HG02970 (cell line): ENCODE data around the gene SP6.

Source experiments
- ATAC-seq: cut with Tn5 transposase; IDR thresholded peaks from one replicate; pipeline ENCODE4 v1.9.1; 2021; ENCODE audit warnings: mild to moderate bottlenecking, moderate library complexity, moderate number of reproducible peaks; ENCODE audit not compliant: unreplicated experiment, low FRiP score

The SP6 gene

DNA sequence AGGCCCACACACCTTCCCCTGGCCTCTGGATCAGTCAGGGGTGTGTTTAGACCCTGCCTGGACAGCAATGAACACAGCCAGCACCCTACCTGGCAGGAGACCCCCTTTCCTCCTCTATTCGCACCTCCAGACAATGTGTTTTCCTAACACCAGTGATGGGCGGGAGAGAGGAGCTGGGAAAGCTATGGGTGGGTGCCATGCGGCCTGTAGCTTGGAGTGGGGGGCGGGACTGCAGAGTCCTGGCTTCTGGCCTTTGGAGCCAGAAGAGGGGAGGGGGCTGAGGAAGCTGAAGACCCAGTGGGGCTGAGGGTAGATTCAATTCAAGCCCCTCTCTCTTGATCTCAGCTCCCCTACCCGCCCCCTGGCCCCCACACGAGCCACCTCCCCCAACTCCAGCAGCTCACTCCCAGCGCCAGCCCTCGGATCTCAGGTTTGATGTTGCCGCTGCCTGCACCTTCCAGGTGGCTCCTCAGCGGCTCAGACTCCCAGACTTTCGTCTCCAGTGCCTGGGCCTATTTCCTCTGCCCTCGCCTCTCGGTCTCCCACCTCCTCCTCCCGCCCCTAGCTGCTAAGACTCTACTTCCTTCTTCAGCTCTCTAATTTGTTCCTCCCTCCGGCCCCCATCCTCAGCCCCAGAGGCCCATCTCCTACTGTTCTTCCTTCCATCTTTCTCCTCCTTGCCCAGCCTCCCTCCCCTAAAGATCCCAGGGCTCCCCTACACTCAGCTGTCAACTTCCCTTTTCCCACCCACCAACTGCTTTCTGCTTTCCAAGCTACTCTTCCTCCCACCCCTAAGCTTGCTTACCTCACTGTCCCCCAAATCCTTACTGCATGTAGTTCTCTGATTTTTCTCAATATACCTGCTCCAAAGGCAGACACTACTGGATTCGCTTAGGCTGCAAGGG, 6.8 kb upstream of the SP6 start:
- no peak for ATAC-seq

DNA sequence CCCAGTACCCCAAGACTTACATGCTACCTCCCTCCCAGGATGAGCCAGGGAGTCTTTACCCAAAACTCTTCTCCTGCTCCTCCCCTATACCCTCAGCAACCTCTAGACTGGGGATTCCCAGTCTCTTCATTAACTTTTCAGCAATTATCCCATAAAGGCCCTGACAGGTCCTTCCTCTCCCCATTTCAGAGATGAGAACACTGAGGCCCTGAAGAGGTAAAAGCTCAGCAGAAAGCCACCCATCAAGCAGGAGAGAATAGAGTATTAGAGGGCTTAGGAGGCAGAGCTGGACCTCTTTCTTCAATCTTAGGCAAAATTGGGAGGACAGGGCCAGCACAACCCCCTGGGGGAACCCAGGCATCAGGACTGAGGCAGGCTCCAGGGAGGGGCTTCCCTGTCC, 5.9 kb upstream of the SP6 start:
- no peak for ATAC-seq

DNA sequence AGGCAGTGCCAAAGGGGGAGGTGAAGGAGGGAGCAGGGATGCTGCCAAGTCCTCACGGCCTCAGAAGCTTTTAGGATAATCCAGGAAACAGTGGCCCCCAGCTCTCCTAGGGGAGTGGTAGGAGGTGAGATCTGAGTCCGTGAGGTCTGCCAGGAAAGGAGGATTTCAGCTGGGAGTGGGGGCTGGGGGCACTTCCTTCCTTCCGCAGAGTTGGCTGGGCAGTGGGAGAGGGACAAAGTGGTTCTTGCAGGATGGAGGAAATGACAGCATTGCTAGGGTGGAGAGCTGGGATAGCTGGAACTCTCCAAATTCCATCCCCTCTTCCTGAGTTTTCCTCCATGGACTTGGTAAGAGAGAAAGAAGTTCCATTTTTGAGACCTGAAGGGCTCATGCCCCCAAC, 4.8 kb upstream of the SP6 start:
- no peak for ATAC-seq

DNA sequence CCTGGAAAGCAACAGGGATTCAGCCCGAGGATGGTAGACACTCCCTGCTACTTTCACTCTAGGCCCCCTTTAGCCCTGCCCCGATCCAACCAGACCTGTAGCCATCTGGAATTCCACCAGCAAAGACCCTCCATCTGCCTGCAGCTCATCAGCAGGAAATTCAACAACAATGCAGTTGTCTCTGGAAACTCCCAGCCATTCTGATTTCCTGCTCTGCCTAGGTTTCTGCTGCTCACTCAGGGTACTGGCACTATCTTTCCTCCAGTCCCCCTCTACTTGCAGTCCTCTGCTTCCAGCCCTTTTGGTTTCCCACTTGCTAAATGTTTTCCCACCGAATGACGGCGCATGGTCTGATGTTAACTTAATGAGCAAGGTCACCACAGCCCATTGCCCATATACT, 2.7 kb upstream of the SP6 start:
- ATAC-seq: no peak

DNA sequence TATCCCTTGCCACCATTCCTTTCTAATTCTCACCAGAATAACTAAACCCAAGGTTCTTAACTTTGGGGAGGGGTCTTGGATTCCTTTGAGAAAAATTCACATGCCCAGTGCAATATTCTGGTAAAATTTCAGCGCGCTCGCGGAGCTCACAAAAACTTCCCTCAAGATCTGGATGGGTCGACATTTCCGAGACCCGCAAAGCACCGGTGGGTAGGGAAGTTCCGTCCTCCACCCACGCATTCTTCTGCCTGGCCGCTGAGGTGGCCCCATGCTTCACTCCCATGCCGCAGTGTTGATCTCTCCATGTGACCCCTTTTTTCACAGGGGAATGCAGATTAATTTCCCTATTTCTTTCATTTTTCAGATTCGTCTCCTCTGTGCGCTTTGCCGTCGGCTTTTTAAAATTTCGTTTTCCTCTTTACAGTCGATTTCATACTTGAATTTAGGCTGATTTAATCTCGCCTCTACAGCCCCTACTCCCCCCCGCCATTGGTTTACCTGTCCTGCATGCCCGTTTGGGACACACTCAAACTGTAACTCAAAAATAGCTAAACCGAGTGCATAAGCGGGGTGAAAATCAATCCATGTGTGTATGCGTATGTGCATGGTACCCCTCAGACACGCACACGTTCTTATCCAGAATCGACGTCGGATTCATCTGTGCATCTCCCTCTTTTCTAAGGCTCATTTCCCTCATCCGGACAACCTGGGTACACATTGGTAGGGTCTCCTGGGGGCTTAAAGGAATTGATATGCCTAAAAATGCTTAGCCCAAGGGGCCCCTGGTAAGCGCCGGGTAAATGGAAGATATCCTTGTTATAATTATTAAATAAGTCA, 1.4 kb upstream of the SP6 start:
- ATAC-seq: no peak

DNA sequence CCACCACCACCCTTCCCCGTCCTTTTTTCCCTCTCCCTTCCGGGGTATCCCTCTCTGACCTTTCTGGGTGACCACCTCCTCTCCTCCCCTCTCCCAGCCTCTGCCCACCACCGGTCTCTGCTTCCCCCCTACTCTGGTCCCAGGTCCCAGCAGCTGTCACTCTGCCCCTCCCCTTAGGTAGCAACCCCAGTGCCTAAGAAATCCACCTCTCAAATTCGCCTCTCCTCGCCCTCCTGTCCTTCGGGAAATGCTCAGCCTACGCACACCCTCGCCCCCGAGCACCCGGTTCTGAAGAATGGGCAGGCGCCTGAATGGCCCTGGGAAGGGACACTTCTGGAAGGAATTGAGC, 775 bp upstream of the SP6 start:
- no peak for ATAC-seq

DNA sequence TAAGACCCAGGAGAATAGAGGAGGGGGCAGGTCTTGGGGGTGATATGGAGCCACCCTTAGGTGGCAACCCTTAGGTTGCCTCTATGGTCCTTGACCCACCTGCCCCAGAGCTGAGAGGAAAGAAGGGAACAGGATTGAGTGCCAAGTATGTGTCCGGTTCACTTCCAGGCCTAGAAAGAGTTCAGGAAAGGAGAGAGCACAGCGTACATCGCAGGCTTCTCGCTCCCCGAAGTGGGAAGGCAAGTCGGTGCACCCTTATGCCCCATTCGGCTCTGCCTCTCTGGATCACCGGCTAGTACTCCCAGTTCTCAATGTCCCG, 631 bp downstream of the SP6 start:
- no peak for ATAC-seq

DNA sequence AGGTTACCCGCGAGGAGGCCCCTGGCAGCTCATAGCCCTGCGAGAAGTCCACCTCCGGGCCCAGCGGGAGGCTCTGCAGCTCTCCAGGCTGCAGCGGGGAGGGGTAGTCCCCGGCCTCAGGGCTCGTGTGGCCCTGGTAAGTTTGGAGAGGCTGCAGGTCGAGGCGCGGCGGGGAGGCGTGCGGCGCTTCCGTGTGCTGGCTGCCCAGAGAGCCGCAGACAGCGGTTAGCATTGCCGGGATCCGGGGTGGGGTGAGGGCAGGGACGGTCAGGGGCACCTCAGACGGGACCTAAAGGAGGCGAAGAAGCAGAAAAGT, 2.8 kb downstream of the SP6 start:
- no peak for ATAC-seq

DNA sequence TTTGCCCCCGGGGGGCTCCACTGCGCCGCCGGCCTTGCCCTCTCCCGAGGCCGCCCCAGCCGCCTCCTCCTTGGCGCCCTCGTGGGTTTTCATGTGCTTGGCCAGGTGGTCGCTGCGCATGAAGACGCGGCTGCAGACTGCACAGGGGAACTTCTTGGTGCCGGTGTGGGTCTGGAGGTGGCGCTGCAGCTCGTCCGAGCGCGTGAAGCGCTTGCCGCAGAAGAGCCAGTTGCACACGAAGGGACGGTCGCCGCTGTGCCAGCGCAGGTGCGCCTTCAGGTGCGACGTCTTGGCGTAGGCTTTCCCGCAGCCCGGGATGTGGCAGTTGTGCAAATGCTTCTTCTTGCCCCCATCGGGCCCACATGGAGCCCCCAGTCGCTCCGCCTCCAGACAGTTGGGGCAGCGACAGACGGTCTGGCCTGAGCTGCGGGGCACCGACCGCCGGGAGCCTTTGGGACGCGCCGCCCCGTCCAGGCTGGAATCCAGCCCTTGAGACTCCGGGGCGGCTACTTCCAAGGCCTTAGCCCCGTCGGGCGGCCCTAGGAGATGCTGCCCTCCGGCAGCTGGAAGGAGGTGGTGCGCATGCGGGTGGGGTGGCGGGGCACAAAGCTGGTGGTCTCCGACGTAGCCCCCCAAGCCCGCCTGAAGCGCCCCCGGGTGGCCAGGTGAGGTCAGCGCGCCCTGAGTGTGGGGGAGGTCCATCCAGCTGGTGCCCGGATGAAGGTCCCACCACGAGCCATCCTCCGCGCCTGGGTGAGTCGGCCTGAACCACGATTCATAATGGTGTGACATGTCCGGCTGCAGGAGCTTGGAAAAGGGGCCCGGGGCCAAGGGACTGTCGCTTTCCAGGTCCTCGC, 3.4 kb downstream of the SP6 start:
- ATAC-seq: no peak

DNA sequence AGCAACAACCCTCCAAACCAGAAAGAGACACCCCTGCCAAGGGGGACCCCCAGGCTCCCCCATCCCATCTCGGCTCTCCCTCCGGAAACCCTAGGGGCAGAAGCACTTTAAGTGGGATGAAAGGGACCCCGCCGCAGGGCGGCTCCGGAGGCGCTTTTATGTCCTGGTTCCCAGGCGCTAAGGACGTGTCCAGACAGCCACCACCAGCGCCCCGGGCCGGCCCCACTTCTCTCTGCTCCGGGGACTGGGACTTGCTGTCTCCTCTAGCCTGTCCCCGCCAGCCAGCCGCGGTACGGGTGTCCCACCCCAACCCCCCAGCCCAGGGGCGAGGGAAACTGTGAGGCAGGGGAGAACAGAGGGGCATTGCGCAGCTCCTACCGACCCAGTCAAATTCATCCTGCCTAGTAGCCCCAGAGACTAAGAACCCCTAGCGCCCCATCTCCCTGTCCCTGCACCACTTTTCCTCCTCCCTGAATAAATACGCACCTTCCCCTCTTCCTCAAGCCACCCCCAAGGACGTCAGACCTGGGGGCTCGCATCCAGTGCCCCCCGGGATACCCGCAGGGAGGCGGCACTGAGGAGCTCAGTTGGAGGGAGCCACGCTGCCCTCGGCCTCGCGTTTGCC, 4.1 kb downstream of the SP6 start:
- no peak for ATAC-seq

DNA sequence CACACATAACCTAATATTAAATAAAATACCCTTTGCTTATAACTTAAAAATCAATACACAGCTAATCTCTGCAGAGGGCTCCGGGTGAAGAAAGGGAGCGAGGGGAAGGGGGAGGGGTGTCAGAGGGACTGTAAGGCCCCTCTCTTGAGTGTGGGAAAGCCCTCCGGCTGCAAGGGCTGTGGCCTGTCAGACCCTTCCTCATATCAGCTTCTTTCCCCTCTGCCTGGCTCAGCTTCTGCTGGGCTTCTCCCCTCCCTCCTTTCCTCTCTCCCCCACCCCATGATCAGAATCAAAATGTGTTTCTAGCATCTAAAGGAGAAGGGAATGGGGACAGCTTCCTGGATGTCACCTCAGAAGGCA, 5.3 kb downstream of the SP6 start:
- ATAC-seq: no peak

DNA sequence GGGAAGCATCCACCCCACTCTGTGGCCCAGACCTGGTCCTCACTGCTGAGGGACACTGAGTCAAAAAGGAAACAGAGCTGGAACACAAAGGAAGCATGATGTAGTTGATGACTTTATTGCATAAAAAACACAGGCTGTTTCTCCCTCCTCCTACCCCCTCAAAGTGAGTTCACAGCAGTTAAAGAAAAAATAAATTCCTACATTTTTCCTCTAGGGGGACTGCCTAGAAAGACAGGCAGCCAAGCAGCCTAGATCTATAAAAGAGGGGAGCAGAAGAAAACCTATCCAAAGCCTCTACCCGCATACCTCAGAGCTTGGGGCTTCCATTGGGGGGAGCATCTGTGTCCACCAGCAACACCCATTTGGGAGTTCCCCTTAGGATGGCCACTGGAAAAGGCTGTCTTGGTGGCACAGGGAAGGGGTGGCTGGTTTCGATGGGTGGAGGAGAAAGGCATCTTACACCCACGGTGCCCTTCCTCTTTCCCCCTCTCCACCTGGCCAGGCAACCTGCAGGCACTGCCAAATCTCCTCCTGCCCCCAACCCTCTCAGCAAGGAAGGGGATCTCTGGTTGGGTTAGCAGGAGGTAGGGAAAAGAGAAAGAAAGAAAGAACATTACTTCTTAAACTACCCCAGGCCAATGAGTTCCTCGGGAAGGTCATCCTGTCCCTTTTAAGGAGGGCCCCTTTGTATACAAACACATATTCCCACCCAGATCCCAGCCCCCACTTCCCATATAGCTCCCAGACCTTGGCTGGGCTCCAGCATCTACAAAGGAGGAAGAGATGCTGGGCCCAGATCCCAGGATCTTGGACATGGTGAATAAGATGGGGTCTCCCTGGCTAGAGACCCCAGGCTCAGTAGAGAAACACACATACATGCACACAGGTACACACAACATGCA, 5.9 kb downstream of the SP6 start:
- ATAC-seq: no peak

DNA sequence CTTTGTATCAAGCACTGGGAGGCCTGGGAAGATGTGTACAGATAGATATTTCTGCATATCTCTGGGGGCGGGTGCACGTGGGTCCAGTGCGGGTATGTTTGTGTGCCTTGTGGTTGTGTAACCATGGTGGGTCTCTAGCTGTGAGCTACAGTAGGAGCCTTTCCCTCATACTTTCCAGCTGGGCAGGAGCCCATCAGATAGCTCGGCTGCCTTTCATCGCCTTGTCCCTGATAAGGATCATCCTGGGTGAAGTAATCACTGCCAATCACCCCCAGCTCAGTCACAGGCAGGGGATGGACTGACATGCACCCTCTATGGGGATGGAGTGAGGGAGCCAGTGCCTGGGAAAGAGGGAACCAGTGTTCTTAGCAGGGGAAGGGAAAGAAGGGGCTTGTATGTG, 6.7 kb downstream of the SP6 start:
- no peak for ATAC-seq

DNA sequence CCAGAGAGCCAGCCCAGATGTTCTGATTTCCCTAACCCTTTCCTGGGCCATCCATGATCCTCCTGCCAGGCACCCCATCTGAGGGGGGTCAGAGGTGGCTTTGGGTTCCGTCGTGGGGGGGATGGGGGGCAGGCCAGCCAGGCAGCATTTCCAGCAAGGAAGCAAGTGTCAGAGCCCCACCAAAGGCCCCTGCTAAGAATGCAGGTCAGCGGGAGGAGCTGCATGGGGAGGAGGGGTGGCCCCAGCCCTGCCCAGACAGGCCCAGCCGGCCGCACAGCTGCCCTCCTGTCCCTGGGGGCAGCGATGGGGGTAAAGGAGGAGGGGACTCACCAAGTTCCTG, 7.6 kb downstream of the SP6 start:
- ATAC-seq: no peak

DNA sequence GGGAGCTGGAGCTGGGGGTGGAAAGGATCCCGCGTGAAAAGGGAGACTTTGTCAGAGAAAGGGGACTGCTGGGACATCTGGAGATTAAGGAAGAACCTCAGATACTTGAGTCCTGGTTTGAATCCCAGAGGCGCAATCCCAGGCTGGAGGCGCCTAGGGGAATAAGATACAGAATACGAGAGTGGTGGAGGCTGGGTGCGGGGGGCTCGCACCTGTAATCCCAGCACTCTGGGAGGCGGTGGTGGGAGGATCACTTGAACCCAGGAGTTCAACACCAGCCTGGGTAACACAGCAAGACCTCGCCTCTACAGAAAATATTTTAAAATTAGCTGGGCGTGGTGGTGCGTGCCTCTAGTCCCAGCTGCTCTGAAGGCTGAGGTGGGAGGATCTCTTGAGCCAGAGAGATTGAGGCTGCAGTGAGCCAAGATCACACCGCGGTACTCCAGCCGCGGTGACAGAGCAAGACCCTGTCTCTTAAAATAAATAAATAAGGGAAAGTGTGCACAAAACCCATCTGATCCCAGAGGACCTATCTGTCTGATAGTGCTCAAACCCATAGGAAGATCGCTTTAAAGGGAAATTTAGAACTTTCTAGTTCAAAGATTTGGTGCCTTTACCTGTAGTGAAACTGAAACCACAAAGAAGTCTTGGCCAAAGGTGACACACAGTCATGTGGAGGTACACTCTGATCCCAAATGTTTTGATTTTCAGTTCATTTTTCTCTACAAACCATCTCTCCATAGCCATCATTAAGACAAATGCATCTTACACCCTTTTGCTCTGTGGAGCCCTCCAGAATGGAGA, 9.3 kb downstream of the SP6 start:
- no peak for ATAC-seq

DNA sequence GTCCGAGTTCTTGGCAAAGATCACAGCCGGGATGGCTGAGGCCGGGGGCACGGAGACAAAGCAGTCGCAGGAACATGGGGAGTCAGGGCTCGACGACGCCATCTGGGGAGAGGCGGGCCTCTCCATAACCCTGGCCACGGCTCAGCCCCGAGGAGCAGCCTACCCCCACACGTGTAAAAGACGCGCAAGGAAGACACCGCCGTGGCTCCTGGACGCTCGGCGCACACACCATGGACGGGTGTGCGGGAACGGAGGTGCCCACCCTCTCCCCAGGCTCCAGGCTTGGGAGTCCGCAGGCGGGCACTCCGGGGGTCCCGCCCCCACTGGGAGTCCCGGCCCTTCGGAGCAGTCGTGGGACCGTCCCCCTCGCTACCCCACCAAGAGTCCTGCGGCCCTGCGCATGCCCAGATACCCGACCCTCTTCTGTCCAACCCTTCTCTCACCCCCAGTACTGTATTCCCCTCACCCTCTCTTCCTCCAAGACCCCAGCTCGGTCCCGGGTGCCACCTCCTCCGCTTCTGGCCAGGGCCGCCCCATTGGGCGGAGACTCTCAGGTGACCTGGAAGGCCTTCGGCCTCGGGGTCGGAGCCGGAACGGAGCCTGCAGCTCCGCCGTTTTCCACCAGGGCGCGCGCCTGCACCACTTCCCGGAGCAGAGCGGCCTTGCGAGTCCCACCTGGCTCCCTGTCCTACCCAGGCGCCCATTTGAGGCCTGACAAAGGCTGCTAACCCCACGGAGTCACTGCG, 10.0 kb downstream of the SP6 start, which contains the start of gene SCRN2:
Gene SCRN2, minus strand, starts transcription at position 532 of the 746 bp plus-strand sequence. Its CDS starts 430 bp downstream, at position 102.
- ATAC-seq: peak; percentile 85

DNA sequence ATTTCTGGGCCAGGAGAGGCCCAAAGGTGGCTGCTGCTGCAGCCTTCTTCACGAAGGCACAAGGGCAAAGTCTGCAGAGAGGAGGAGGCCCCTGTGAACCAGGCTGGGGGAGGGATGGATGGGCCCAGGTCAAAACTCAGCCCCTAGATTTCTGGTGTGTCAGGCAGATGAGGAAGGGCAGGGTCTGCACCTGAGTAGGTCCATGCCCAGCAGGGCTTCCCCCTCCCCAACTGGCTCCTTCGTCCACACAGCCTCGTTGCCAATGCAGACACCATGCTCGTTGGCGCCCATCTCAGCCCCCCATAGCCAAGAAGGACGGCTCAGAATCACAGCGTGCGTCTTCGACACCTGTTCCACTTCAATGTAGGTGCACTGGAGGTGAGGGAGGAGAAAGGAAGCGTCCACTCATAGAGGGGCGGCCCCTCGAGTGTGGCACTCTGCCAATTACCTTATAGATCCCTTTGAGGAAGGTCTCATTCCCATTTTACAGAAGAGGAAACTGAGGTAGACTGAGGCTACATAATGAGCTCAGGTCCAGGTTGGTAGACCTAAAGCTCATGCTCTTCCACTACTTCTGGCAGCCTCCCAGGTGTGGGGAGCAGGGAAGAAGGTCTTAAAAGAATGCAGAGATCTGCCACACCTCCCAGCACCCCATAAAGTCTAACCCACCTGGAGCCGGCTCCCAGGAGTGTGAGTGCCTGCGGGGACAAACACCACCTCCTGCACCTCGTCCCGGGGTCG, 10.8 kb downstream of the SP6 start:
- no peak for ATAC-seq

DNA sequence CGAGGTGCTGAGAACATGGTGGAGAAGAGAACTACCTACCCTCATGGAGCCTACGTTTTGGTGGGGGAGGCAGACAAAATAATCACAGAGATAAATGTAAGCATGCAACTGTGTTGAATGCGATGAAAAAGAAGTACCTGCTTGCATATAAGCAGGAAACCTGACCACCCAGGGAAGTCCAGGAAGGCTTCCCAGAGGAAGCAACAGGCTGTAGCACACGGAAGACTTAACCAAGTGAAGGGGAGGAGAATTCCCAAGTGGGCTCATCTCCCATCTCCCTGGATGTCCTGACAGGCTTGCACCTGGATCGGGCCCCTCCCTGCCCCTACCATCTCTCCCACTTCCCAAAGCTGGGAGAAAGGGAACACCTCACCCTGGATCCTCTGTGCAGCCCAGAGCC, 11.9 kb downstream of the SP6 start:
- no peak for ATAC-seq
